Measurements from ENCODE around the gene CMKLR1.

CMKLR1 gene

DNA sequence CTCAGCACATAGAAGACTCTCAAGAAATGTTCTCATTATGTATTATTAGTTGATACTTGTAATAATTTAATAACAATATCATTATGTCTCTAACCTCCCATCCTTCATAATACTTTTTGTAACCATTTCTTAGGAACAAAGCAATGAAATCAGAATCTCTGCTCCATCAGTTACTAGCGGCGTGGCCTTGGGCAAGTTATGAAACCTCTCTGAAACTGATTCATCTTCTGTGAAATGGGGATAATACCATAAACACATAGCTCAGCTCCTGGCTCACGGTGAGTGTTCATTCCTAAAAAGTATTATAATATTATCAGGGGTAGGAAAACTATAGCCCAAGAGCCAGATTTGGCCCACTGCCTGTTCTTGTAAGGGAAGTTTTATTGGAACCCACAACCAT, 11.4 kb upstream of the CMKLR1 start:
- no peak for TF ChIP-seq TEAD4 (IDR thresholded peaks at IDR 0.05)
- TF ChIP-seq EGR1 (IDR thresholded peaks at IDR 0.05), result no peak
- no peak for TF ChIP-seq REST (IDR thresholded peaks at IDR 0.05; ENCODE audit: low read depth)
- no peak for TF ChIP-seq ZBTB7A (IDR thresholded peaks at IDR 0.05; ENCODE audit: low read depth)
- TF ChIP-seq TCF12 (IDR thresholded peaks at IDR 0.05; ENCODE audit: low read depth), result no peak
- TF ChIP-seq CEBPB (IDR thresholded peaks at IDR 0.05), result no peak
- TF ChIP-seq CREB1 (IDR thresholded peaks at IDR 0.05; ENCODE audit: low read depth), result no peak
- no peak for TF ChIP-seq MAX (IDR thresholded peaks at IDR 0.05)
- TF ChIP-seq FOXM1 (IDR thresholded peaks at IDR 0.05; ENCODE audit: borderline replicate concordance, low read depth), result no peak
- no peak for TF ChIP-seq RAD21 (IDR thresholded peaks at IDR 0.05; ENCODE audit: low read depth)
- no peak for TF ChIP-seq USF1 (IDR thresholded peaks at IDR 0.05)
- TF ChIP-seq NFIC (IDR thresholded peaks at IDR 0.05), result no peak
- no peak for TF ChIP-seq EP300 (IDR thresholded peaks at IDR 0.05; ENCODE audit: borderline replicate concordance)
- no peak for TF ChIP-seq TAF1 (IDR thresholded peaks at IDR 0.05; ENCODE audit: low read depth)
- no peak for TF ChIP-seq YY1 (IDR thresholded peaks at IDR 0.05; ENCODE audit: low read depth)

DNA sequence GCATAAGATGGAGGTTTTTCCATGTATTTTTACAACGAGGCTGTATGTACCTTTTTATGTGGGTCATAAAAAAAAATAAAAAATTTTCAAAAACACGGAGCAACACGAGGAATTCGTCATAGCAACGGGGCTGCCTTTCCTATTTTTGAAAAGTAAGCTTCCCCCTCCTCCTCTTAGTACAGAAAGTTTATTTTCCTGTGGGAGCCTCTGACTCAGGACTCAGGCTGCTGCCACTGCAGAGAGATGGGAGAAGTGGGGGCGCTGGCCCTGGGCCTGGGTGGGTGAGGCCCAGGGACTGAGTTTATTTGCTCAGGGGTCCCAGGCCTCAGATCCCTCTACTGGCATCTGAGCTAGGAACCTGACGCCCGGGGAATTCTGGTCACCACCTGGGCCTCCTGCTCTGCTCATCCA, 10.2 kb upstream of the CMKLR1 start:
- no peak for TF ChIP-seq TEAD4 (IDR thresholded peaks at IDR 0.05)

DNA sequence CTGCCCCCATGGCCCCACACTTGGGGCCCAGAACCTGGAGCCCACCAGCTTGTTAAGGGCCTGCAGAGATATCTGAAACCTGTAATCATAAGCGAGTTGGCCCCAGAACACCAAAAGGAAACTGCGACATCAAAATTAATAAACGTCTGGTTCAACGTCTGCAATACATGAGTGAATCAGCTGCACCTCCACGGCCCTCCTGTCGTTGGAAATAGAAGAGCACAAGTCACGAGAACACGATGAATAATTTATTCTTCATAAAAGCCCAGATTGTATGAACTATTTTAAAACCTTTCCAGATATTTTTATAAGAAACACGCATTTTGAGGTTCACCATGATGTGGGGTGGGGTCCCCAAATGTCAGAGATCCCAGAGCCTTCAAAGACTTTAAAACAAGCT, 9.7 kb upstream of the CMKLR1 start:
- TF ChIP-seq TAF1 (IDR thresholded peaks at IDR 0.05; ENCODE audit: low read depth) (no peak), FOXM1 (IDR thresholded peaks at IDR 0.05; ENCODE audit: borderline replicate concordance, low read depth) (no peak), MAX (IDR thresholded peaks at IDR 0.05) (no peak), EP300 (IDR thresholded peaks at IDR 0.05; ENCODE audit: borderline replicate concordance) (no peak), TEAD4 (IDR thresholded peaks at IDR 0.05) (no peak), EGR1 (IDR thresholded peaks at IDR 0.05) (no peak), CREB1 (IDR thresholded peaks at IDR 0.05; ENCODE audit: low read depth) (no peak), RAD21 (IDR thresholded peaks at IDR 0.05; ENCODE audit: low read depth) (no peak), ZBTB7A (IDR thresholded peaks at IDR 0.05; ENCODE audit: low read depth) (no peak), USF1 (IDR thresholded peaks at IDR 0.05) (no peak), TCF12 (IDR thresholded peaks at IDR 0.05; ENCODE audit: low read depth) (no peak)

GRCh38 chr12:108346727-108347710, 7.9 kb upstream of the CMKLR1 start:
- no peak for TF ChIP-seq MAX (IDR thresholded peaks at IDR 0.05)
- TF ChIP-seq TEAD4 (IDR thresholded peaks at IDR 0.05), result no peak
- TF ChIP-seq TAF1 (IDR thresholded peaks at IDR 0.05; ENCODE audit: low read depth), result no peak
- no peak for TF ChIP-seq RAD21 (IDR thresholded peaks at IDR 0.05; ENCODE audit: low read depth)
- TF ChIP-seq ZBTB7A (IDR thresholded peaks at IDR 0.05; ENCODE audit: low read depth), result no peak
- TF ChIP-seq YY1 (IDR thresholded peaks at IDR 0.05; ENCODE audit: low read depth), result no peak
- no peak for TF ChIP-seq EGR1 (IDR thresholded peaks at IDR 0.05)
- no peak for TF ChIP-seq EP300 (IDR thresholded peaks at IDR 0.05; ENCODE audit: borderline replicate concordance)
- no peak for TF ChIP-seq FOXM1 (IDR thresholded peaks at IDR 0.05; ENCODE audit: borderline replicate concordance, low read depth)
- no peak for TF ChIP-seq REST (IDR thresholded peaks at IDR 0.05; ENCODE audit: low read depth)
- TF ChIP-seq CREB1 (IDR thresholded peaks at IDR 0.05; ENCODE audit: low read depth), result no peak
- no peak for TF ChIP-seq CEBPB (IDR thresholded peaks at IDR 0.05)
- no peak for TF ChIP-seq TCF12 (IDR thresholded peaks at IDR 0.05; ENCODE audit: low read depth)
- TF ChIP-seq NFIC (IDR thresholded peaks at IDR 0.05), result no peak
- no peak for TF ChIP-seq USF1 (IDR thresholded peaks at IDR 0.05)
